Measurements from ENCODE around the gene ACP3.

- TF ChIP-seq, protein P1, sequence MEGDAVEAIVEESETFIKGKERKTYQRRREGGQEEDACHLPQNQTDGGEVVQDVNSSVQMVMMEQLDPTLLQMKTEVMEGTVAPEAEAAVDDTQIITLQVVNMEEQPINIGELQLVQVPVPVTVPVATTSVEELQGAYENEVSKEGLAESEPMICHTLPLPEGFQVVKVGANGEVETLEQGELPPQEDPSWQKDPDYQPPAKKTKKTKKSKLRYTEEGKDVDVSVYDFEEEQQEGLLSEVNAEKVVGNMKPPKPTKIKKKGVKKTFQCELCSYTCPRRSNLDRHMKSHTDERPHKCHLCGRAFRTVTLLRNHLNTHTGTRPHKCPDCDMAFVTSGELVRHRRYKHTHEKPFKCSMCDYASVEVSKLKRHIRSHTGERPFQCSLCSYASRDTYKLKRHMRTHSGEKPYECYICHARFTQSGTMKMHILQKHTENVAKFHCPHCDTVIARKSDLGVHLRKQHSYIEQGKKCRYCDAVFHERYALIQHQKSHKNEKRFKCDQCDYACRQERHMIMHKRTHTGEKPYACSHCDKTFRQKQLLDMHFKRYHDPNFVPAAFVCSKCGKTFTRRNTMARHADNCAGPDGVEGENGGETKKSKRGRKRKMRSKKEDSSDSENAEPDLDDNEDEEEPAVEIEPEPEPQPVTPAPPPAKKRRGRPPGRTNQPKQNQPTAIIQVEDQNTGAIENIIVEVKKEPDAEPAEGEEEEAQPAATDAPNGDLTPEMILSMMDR (IDR thresholded peaks at IDR 0.05 in 4 of 5, conservative IDR thresholded peaks at IDR 0.05 in 1 of 5): peak in 4 of 5 experiments; percentile 35 to 66 (median 56)
- TF ChIP-seq POLR2A (IDR thresholded peaks at IDR 0.05): no peak
Observed at GRCh38 chr3:132343018-132343612, 25.9 kb downstream of the ACP3 start.

Measured in gastrocnemius medialis (tissue), 4 donors.